CD4-positive, alpha-beta T cell (primary cell): ENCODE results near the gene PBX1. TPM values are rescaled to one million over a fixed set of nuclear protein-coding genes. Genes with fewer than 3 reads are reported as not detected.

Experiments used
- ATAC-seq: fragments of 200-7000 bp; cut with Tn5 transposase; one replicate; pipeline ENCODE4 v1.10.0; 2022; ENCODE audit warnings: mild to moderate bottlenecking; ENCODE audit not compliant: poor library complexity
- CTCF ChIA-PET: fragments of 350-600 bp; sonication (Branson Sonifier 250); formaldehyde crosslinking; loops from one replicate; lab custom pipeline; 2021; ENCODE audit warnings: antibody characterized with exemption, inconsistent platforms; lab: Charles Lee
- POLR2A ChIA-PET: fragments of 350-600 bp; sonication (Branson Sonifier 250); formaldehyde crosslinking; loops from one replicate; lab custom pipeline; 2021; ENCODE audit warnings: antibody characterized with exemption, inconsistent platforms; lab: Charles Lee
- DNase-seq, 14 experiments: peaks; one replicate each; pipeline ENCODE4 v3.0.0-alpha.2; 2013 to 2020; ENCODE audit warnings: mixed read lengths in 2 of 14
- H3K27ac ChIP-seq, 2 donors: one replicate each; pipeline versions ENCODE4 v1.5.1 to v1.7.0; 2013; ENCODE audit warnings: low read length in 2 of 2, low read depth in 1 of 2, mild to moderate bottlenecking in 1 of 2
- H3K27me3 ChIP-seq, 2 experiments: 1 replicate in 1 of 2; 2 replicates in 1 of 2; pipeline versions ENCODE4 v1.6.1 to v1.7.0; 2013; ENCODE audit warnings: low read length in 2 of 2, control low read depth in 1 of 2, mild to moderate bottlenecking in 1 of 2, moderate library complexity in 1 of 2; ENCODE audit not compliant: insufficient read depth in 2 of 2, control insufficient read depth in 1 of 2
- H3K36me3 ChIP-seq: one replicate; pipeline ENCODE4 v1.6.1; 2013; ENCODE audit warnings: low read length, control low read depth; ENCODE audit not compliant: insufficient read depth
- H3K4me1 ChIP-seq: one replicate; pipeline ENCODE4 v1.6.1; 2013; ENCODE audit warnings: low read length, control low read depth; ENCODE audit not compliant: insufficient read depth
- H3K4me3 ChIP-seq: one replicate; pipeline ENCODE4 v1.5.1; 2013; ENCODE audit warnings: mild to moderate bottlenecking, low read length, moderate library complexity
- H3K9me3 ChIP-seq, 2 experiments: 1 replicate in 1 of 2; 2 replicates in 1 of 2; pipeline versions ENCODE4 v1.6.1 to v1.7.0; 2013; ENCODE audit warnings: low read length in 2 of 2, mild to moderate bottlenecking in 2 of 2, control low read depth in 1 of 2, moderate library complexity in 1 of 2; ENCODE audit not compliant: control insufficient read depth in 1 of 2, insufficient read depth in 1 of 2
- H3K27ac Mint-ChIP-seq: one replicate; pipeline ENCODE4 v1.8.0; 2020; ENCODE audit warnings: mixed read lengths
- H3K27me3 Mint-ChIP-seq: one replicate; pipeline ENCODE4 v1.8.0; 2021; ENCODE audit warnings: mixed read lengths
- H3K36me3 Mint-ChIP-seq: one replicate; pipeline ENCODE4 v1.8.0; 2021; ENCODE audit warnings: low read depth, mixed read lengths
- H3K4me1 Mint-ChIP-seq: one replicate; pipeline ENCODE4 v1.8.0; 2021; ENCODE audit warnings: low read depth, mixed read lengths
- H3K4me3 Mint-ChIP-seq: one replicate; pipeline ENCODE4 v1.8.0; 2020; ENCODE audit warnings: mild to moderate bottlenecking, mixed read lengths
- H3K9me3 Mint-ChIP-seq: one replicate; pipeline ENCODE4 v1.8.0; 2020; ENCODE audit warnings: mixed read lengths
- intact Hi-C, 2 experiments: fragments of 100-400 bp; cut with DNase I in 1 of 2; cut with micrococcal nuclease in 1 of 2; formaldehyde crosslinking; loops; one replicate each; pipeline versions ENCODE4 v1.15.1 to v1.9.0; 2023 to 2025; cut with DNase I, micrococcal nuclease
- total RNA-seq, 174 experiments: library from RNA in 2 of 174; stranded (reverse) in 2 of 174; gene quantifications; one replicate each; pipeline ENCODE4 v1.2.3 and lab custom pipeline; 2021 to 2026
- TF ChIP-seq, protein P1 (sequence below): fragments of 200-600 bp; IDR thresholded peaks from one replicate; pipeline ENCODE4 v1.8.0; 2022; ENCODE audit warnings: antibody characterized with exemption, mild to moderate bottlenecking

The PBX1 gene
- total RNA-seq, 2 experiments from 2014 or later: 0.64 to 0.96 TPM

DNA sequence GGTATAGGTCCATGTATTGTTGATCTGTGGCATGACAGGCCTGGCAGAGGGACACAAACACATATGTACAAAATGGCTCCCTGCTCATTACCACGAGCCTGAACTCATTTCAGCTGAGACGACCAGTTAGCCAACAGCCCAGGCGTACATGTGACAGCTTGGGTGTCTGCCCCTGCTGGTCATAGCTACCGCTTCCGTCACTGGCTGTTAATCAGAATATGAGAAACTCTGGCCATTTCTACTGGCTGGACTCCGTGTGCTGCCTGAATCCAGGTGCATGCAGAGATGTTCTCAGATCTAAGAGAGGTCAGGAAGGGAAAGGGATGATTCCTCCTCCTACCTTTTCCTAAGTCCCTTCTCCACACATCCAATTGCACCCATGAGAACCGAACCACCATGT lies 144.5 kb downstream of the PBX1 start:
- no peak overlapping the region for H3K27ac Mint-ChIP-seq
- no peak overlapping the region for H3K4me3 ChIP-seq
- H3K27me3 ChIP-seq: no peaks in the 10 kb centered on the region
- H3K9me3 ChIP-seq: no peaks in the 10 kb centered on the region
- DNase-seq (no peak), ATAC-seq (no peak)
- H3K9me3 Mint-ChIP-seq: no peaks in the 10 kb centered on the region
- H3K4me3 Mint-ChIP-seq: no peak overlapping the region
- H3K36me3 ChIP-seq: no peaks in the 10 kb centered on the region
- ChIA-PET POLR2A (no interaction called here), CTCF (interaction anchor here (1.3 kb wide), 1 partner anchor 16 kb away, joined by 3 read pairs; no protein-coding TSS in a partner anchor)
- TF ChIP-seq, protein P1, sequence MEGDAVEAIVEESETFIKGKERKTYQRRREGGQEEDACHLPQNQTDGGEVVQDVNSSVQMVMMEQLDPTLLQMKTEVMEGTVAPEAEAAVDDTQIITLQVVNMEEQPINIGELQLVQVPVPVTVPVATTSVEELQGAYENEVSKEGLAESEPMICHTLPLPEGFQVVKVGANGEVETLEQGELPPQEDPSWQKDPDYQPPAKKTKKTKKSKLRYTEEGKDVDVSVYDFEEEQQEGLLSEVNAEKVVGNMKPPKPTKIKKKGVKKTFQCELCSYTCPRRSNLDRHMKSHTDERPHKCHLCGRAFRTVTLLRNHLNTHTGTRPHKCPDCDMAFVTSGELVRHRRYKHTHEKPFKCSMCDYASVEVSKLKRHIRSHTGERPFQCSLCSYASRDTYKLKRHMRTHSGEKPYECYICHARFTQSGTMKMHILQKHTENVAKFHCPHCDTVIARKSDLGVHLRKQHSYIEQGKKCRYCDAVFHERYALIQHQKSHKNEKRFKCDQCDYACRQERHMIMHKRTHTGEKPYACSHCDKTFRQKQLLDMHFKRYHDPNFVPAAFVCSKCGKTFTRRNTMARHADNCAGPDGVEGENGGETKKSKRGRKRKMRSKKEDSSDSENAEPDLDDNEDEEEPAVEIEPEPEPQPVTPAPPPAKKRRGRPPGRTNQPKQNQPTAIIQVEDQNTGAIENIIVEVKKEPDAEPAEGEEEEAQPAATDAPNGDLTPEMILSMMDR: no peak
- no peaks in the 10 kb centered on the region for H3K4me1 Mint-ChIP-seq
- intact Hi-C loops: no loop called here
- H3K27ac ChIP-seq: no peak overlapping the region
- H3K36me3 Mint-ChIP-seq: no peaks in the 10 kb centered on the region
- H3K4me1 ChIP-seq: no peaks in the 10 kb centered on the region
- H3K27me3 Mint-ChIP-seq: no peaks in the 10 kb centered on the region

DNA sequence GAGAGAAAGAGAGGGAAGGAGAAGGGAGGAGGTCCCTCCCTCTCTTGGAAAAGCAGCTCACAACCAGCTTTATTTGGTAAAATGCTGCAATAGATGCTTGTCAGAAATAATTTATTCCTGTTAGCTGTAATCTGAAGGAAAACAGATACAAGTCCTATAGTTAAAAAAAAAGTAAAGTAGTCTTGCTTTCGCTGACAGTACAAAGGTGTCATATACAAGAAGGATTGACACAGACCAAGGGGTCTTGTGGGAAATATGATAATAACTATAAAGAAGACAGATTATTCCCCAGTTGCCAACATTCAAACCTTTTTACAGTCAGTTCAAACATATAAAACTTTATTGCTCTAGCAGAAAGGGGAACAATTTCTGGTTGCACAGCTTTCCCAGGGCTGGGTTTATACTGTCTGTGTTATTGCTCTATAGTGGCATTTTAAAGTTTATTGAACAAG lies 145.0 kb downstream of the PBX1 start:
- H3K27ac ChIP-seq: no peak overlapping the region
- no peak overlapping the region for H3K27ac Mint-ChIP-seq
- no peaks in the 10 kb centered on the region for H3K4me1 ChIP-seq
- no peaks in the 10 kb centered on the region for H3K9me3 Mint-ChIP-seq
- no peaks in the 10 kb centered on the region for H3K9me3 ChIP-seq
- H3K4me1 Mint-ChIP-seq: no peaks in the 10 kb centered on the region
- ATAC-seq (no peak), DNase-seq (no peak)
- TF ChIP-seq, protein P1: no peak
- no peaks in the 10 kb centered on the region for H3K36me3 ChIP-seq
- no peaks in the 10 kb centered on the region for H3K27me3 ChIP-seq
- H3K4me3 Mint-ChIP-seq: no peak overlapping the region
- ChIA-PET CTCF (interaction anchor here (1.3 kb wide), 1 partner anchor 17 kb away, joined by 3 read pairs; no protein-coding TSS in a partner anchor), POLR2A (no interaction called here)
- H3K27me3 Mint-ChIP-seq: no peaks in the 10 kb centered on the region
- no peaks in the 10 kb centered on the region for H3K36me3 Mint-ChIP-seq
- intact Hi-C loops: no loop called here
- no peak overlapping the region for H3K4me3 ChIP-seq

DNA sequence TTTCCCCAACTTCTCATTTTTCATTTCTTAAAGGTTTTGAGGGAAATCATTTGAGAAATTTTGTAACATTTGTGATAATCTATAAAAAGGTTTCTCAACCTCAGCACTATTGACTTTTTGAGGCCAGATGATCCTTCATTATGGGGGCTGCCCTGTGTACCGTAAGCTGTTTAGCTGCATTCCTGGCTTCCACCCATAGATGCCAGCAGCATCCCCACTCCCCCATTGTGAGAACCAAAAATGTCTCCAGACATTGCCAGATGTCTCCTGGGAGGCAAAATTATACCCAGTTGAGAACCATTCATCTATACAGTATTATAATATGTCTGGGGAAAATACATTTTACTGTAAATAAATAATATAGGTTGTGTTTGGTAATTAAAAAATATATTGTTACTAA lies 146.0 kb downstream of the PBX1 start:
- H3K4me1 Mint-ChIP-seq: no peaks in the 10 kb centered on the region
- intact Hi-C loops: no loop called here
- no peak overlapping the region for H3K27ac Mint-ChIP-seq
- Histone ChIP-seq H3K36me3 (no peaks in the 10 kb centered on the region), H3K27me3 (no peaks in the 10 kb centered on the region), H3K4me1 (no peaks in the 10 kb centered on the region), H3K9me3 (no peaks in the 10 kb centered on the region), H3K4me3 (no peak overlapping the region), H3K27ac (no peak overlapping the region)
- ChIA-PET CTCF (no interaction called here), POLR2A (no interaction called here)
- no peaks in the 10 kb centered on the region for H3K9me3 Mint-ChIP-seq
- H3K27me3 Mint-ChIP-seq: no peaks in the 10 kb centered on the region
- H3K36me3 Mint-ChIP-seq: no peaks in the 10 kb centered on the region
- no peak overlapping the region for H3K4me3 Mint-ChIP-seq
- TF ChIP-seq, protein P1: no peak
- DNase-seq: no peak
- no peak for ATAC-seq
